ENCODE measurements around the gene EIF2B2. TPM values are rescaled to one million over a fixed set of nuclear protein-coding genes. Genes with fewer than 3 reads are reported as not detected.

EIF2B2 gene
- total and polyA plus RNA-seq, 9 of the 15 experiments (the other 6 are each of a cell fraction or from before 2014, with no cell fraction given): 10.6 to 94.1 (median 38.9) TPM

DNA sequence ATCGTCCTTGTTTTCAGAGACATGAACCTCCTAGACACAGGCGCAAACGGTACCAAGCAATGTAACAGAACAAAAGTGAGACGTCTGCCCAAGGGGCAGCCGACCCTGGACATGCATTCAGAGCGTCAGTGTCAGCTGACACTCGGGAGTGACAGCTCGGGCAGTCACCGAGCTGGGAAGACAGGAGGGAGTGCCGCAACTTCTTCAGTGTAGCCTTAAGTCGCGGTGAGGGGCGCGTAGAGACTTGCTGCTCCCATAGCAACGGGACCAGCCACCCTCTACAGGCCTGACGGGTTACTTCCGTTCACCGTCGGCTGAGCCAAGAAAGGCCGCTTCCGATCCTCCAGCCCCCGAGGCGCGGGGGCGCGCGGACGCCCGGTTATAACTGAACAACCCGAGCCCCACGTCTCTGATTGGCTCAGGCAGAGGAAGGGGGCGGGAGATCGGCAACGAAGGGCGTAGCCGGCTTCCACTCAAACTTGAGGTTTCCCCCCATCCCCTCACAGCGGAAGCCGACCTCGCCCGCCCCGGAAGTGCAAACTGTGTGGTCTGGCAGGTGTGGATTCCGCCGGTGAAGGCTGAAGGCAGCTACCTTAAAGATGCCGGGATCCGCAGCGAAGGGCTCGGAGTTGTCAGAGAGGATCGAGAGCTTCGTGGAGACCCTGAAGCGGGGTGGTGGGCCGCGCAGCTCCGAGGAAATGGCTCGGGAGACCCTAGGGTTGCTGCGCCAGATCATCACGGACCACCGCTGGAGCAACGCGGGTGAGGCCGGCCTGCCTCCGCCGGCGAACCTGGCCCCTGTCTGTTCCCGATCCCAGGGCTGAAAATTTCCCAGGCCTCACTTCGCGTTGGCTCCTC is at the start of gene EIF2B2 (continued):
- TF ChIP-seq TCF15 (CRISPR knock-in tag; IDR thresholded peaks at IDR 0.05): no peak
- TF ChIP-seq CHD1 (IDR thresholded peaks at IDR 0.05; ENCODE audit: low read length): no peak
- TF ChIP-seq NFE2 (IDR thresholded peaks at IDR 0.05; ENCODE audit: low read depth): no peak
- TF ChIP-seq ATF7 (IDR thresholded peaks at IDR 0.05): peak; percentile 38; the same call in 1 of the 2 replicates
- TF ChIP-seq BRD4 (IDR thresholded peaks at IDR 0.05): 0 out of 2 replicates have a peak, but pooled peaks have one; percentile 12
- no peak for TF ChIP-seq ZNF507 (tag; conservative IDR thresholded peaks at IDR 0.05)
- TF ChIP-seq SMAD3 (CRISPR knock-in tag; conservative IDR thresholded peaks at IDR 0.05): no peak
- TF ChIP-seq ZNF23 (CRISPR knock-in tag; IDR thresholded peaks at IDR 0.05): no peak
- TF ChIP-seq NUFIP1 (IDR thresholded peaks at IDR 0.05; ENCODE audit: partially characterized antibody): no peak
- TF ChIP-seq ELF2 (CRISPR knock-in tag; IDR thresholded peaks at IDR 0.05): no peak
- TF ChIP-seq RAD51 (IDR thresholded peaks at IDR 0.05; ENCODE audit: borderline replicate concordance, low read depth): no peak
- TF ChIP-seq CBX2 (IDR thresholded peaks at IDR 0.05; ENCODE audit: insufficient read depth, low read length, poor library complexity, severe bottlenecking): no peak
- no peak for TF ChIP-seq CAMTA2 (CRISPR knock-in tag; conservative IDR thresholded peaks at IDR 0.05)
- no peak for TF ChIP-seq ZNF347 (CRISPR knock-in tag; IDR thresholded peaks at IDR 0.05; ENCODE audit: low read depth)
- peak; percentile 83 for TF ChIP-seq BMI1 (IDR thresholded peaks at IDR 0.05; ENCODE audit: low read length)
- peak; percentile 30; the same call in 1 of the 2 replicates for TF ChIP-seq CREB1 (IDR thresholded peaks at IDR 0.05)
- TF ChIP-seq CREB1 (CRISPR knock-in tag; IDR thresholded peaks at IDR 0.05): peak; percentile 38; the same call in 1 of the 2 replicates
- no peak for TF ChIP-seq CBFB (CRISPR knock-in tag; IDR thresholded peaks at IDR 0.05)
- TF ChIP-seq ZNF75A (CRISPR knock-in tag; IDR thresholded peaks at IDR 0.05): no peak
- TF ChIP-seq, protein P1, sequence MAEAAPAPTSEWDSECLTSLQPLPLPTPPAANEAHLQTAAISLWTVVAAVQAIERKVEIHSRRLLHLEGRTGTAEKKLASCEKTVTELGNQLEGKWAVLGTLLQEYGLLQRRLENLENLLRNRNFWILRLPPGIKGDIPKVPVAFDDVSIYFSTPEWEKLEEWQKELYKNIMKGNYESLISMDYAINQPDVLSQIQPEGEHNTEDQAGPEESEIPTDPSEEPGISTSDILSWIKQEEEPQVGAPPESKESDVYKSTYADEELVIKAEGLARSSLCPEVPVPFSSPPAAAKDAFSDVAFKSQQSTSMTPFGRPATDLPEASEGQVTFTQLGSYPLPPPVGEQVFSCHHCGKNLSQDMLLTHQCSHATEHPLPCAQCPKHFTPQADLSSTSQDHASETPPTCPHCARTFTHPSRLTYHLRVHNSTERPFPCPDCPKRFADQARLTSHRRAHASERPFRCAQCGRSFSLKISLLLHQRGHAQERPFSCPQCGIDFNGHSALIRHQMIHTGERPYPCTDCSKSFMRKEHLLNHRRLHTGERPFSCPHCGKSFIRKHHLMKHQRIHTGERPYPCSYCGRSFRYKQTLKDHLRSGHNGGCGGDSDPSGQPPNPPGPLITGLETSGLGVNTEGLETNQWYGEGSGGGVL (CRISPR knock-in tag; IDR thresholded peaks at IDR 0.05): no peak
- TF ChIP-seq KLF6 (CRISPR knock-in tag; IDR thresholded peaks at IDR 0.05; ENCODE audit: borderline replicate concordance): no peak
- no peak for TF ChIP-seq HNRNPH1 (optimal IDR thresholded peaks at IDR 0.05; ENCODE audit: low read depth, low read length)
- TF ChIP-seq TAF15 (IDR thresholded peaks at IDR 0.05; ENCODE audit: low read depth, low read length): no peak
- no peak for TF ChIP-seq ARID1B (IDR thresholded peaks at IDR 0.05)
- TF ChIP-seq ZBTB8A (IDR thresholded peaks at IDR 0.05; ENCODE audit: partially characterized antibody): no peak
- 0 out of 4 replicates have a peak, but pooled peaks of 1 of the 2 experiments have one; percentile 29 for TF ChIP-seq FOXA3 (CRISPR knock-in tag; conservative IDR thresholded peaks at IDR 0.05 in 1 of 2, IDR thresholded peaks at IDR 0.05 in 1 of 2)
- no peak for TF ChIP-seq CCAR2 (IDR thresholded peaks at IDR 0.05; ENCODE audit: low read depth, low read length)
